Parathyroid adenoma (tissue), 2 donors: ENCODE measurements around the gene CAPN13.

Experiments
- H2AFZ ChIP-seq: fragments of 300-600 bp; sonication (generic); one replicate; pipeline ENCODE4 v1.7.0; 2017; ENCODE audit warnings: antibody characterized with exemption, mild to moderate bottlenecking
- H3K27ac ChIP-seq: fragments of 300-600 bp; sonication (generic); one replicate; pipeline ENCODE4 v1.7.0; 2017
- H3K27me3 ChIP-seq: fragments of 300-600 bp; sonication (generic); one replicate; pipeline ENCODE4 v1.7.0; 2017; ENCODE audit warnings: low read length; ENCODE audit not compliant: control insufficient read depth, insufficient read depth
- H3K36me3 ChIP-seq: fragments of 300-600 bp; sonication (generic); one replicate; pipeline ENCODE4 v1.7.0; 2017; ENCODE audit warnings: low read length; ENCODE audit not compliant: control insufficient read depth, insufficient read depth
- H3K4me1 ChIP-seq: fragments of 300-600 bp; sonication (generic); one replicate; pipeline ENCODE4 v1.7.0; 2017; ENCODE audit warnings: control low read depth
- H3K4me2 ChIP-seq: fragments of 300-600 bp; sonication (generic); one replicate; pipeline ENCODE4 v1.7.0; 2017; ENCODE audit warnings: low read length
- H3K4me3 ChIP-seq: fragments of 300-600 bp; sonication (generic); one replicate; pipeline ENCODE4 v1.7.0; 2017; ENCODE audit warnings: low read depth, low read length
- H3K79me2 ChIP-seq: fragments of 300-600 bp; sonication (generic); one replicate; pipeline ENCODE4 v1.7.0; 2017; ENCODE audit warnings: control low read depth
- H3K9ac ChIP-seq: fragments of 300-600 bp; sonication (generic); one replicate; pipeline ENCODE4 v1.7.0; 2017; ENCODE audit warnings: mild to moderate bottlenecking
- H3K9me3 ChIP-seq: fragments of 300-600 bp; sonication (generic); one replicate; pipeline ENCODE4 v1.7.0; 2017; ENCODE audit warnings: low read length; ENCODE audit not compliant: control insufficient read depth
- TF ChIP-seq, protein P1 (sequence below): fragments of 300-600 bp; sonication (generic); IDR thresholded peaks from one replicate; pipeline ENCODE4 v1.7.0; 2017; ENCODE audit warnings: antibody characterized with exemption, mild to moderate bottlenecking
- donor health status: primary hyperparathyroidism.

Gene CAPN13, protein sequence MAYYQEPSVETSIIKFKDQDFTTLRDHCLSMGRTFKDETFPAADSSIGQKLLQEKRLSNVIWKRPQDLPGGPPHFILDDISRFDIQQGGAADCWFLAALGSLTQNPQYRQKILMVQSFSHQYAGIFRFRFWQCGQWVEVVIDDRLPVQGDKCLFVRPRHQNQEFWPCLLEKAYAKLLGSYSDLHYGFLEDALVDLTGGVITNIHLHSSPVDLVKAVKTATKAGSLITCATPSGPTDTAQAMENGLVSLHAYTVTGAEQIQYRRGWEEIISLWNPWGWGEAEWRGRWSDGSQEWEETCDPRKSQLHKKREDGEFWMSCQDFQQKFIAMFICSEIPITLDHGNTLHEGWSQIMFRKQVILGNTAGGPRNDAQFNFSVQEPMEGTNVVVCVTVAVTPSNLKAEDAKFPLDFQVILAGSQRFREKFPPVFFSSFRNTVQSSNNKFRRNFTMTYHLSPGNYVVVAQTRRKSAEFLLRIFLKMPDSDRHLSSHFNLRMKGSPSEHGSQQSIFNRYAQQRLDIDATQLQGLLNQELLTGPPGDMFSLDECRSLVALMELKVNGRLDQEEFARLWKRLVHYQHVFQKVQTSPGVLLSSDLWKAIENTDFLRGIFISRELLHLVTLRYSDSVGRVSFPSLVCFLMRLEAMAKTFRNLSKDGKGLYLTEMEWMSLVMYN

DNA sequence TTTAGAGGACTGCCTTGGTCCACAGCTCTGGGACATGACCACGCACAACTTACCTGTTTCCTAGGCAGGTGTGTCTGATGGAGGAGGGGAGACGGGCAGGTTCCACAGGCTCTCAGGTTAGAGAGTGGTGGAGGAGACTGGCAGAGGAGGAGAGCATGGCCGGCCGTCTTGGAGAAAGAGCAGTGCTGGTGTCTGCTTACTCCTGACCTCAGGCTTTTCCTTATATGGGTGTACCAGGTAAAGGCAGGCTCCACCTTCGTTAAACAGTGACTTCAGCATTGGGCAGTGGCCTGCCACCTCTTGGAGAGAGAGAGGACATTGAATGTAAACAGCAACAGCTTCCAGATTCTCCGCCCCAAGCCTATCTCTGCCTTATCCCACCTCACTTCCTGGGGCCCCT lies at the start of gene CAPN13:
Gene CAPN13, minus strand, starts transcription at position 198 of the 400 bp plus-strand sequence. CDS start 20,121 bp downstream, outside the sequence.
- H3K79me2 ChIP-seq: no peaks in the 10 kb centered on the region
- no peaks in the 10 kb centered on the region for H3K9me3 ChIP-seq
- H3K9ac ChIP-seq: no peak within 1 kb of the TSS
- TF ChIP-seq, protein P1, sequence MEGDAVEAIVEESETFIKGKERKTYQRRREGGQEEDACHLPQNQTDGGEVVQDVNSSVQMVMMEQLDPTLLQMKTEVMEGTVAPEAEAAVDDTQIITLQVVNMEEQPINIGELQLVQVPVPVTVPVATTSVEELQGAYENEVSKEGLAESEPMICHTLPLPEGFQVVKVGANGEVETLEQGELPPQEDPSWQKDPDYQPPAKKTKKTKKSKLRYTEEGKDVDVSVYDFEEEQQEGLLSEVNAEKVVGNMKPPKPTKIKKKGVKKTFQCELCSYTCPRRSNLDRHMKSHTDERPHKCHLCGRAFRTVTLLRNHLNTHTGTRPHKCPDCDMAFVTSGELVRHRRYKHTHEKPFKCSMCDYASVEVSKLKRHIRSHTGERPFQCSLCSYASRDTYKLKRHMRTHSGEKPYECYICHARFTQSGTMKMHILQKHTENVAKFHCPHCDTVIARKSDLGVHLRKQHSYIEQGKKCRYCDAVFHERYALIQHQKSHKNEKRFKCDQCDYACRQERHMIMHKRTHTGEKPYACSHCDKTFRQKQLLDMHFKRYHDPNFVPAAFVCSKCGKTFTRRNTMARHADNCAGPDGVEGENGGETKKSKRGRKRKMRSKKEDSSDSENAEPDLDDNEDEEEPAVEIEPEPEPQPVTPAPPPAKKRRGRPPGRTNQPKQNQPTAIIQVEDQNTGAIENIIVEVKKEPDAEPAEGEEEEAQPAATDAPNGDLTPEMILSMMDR: no peak
- H3K27ac ChIP-seq: no peak within 1 kb of the TSS
- H3K27me3 ChIP-seq: no peaks in the 10 kb centered on the region
- H3K36me3 ChIP-seq: no peaks in the 10 kb centered on the region
- no peak within 1 kb of the TSS for H3K4me2 ChIP-seq
- peak within 1 kb of the TSS; percentile 31 for H2AFZ ChIP-seq
- H3K4me3 ChIP-seq: no peak within 1 kb of the TSS
- peaks cover 3% of the 10 kb centered on the region for H3K4me1 ChIP-seq

DNA sequence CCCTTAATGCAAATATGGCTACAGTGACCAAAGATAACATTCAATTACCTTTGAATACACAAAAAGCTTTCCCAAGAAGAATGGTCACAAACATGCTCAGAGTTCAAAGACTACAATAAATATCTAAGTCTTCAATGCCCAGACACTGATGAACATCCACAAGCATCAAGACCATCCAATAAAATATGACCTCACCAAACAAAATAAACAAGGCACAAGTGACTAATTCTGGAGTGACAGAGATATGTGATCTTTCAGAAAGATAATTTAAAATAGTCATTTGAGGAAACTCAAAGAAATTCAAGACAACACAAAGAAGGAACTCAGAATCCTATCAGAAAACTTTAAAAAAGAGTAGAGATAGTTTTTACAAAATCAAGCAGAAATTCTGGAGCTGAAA lies 40.6 kb upstream of the CAPN13 start:
- no peak overlapping the region for H3K4me3 ChIP-seq
- H3K4me2 ChIP-seq: no peak overlapping the region
- TF ChIP-seq, protein P1: no peak
- no peaks in the 10 kb centered on the region for H3K36me3 ChIP-seq
- H3K27me3 ChIP-seq: no peaks in the 10 kb centered on the region
- H3K9ac ChIP-seq: no peak overlapping the region
- H3K4me1 ChIP-seq: no peaks in the 10 kb centered on the region
- H3K79me2 ChIP-seq: no peaks in the 10 kb centered on the region
- H2AFZ ChIP-seq: no peak overlapping the region
- H3K9me3 ChIP-seq: no peaks in the 10 kb centered on the region
- H3K27ac ChIP-seq: no peak overlapping the region

DNA sequence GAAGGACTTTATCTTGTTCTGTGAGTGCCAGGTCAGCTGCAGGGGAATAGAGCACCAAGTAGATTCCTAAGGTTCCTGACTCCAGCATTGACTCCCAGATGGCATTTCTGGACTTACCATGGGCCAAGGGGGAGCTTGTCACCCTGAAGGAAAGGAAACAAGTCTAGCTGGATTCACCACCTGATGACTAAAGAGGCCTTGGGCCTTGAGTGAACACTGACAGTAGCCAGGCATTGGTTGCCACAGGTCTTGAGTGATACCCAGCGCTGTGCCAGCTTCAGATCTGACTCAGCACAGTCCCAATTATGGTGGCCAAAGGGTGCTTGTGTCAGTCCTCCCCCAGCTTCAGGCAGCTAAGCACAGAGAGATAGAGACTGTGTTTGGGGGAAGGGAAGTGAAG lies 40.1 kb upstream of the CAPN13 start:
- Histone ChIP-seq H3K4me3 (no peak overlapping the region), H3K4me1 (no peaks in the 10 kb centered on the region), H3K9me3 (no peaks in the 10 kb centered on the region), H3K79me2 (no peaks in the 10 kb centered on the region), H3K27ac (no peak overlapping the region), H3K4me2 (no peak overlapping the region), H3K27me3 (no peaks in the 10 kb centered on the region), H3K9ac (no peak overlapping the region), H3K36me3 (no peaks in the 10 kb centered on the region), H2AFZ (no peak overlapping the region)
- TF ChIP-seq, protein P1: no peak

DNA sequence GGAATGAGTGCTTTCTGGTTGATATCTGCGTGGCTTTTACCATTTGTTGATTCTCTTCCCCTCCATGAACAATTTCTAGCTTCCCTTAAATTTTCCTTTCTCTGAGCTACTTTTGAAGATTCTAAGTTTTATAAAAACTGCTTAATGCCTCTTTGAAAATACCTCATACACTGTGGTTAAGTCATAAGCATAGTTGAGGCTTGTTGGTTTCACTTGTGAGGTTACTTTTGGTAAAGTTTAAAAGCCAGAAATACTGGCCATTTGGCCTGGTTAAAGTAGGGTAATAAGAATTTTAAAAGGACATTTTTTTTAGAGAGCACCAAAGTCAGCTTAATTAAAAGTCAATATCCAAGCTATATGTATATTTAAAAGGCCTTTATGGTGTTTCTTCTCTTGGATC lies 21.3 kb upstream of the CAPN13 start:
- Histone ChIP-seq H3K4me1 (no peaks in the 10 kb centered on the region), H2AFZ (no peak overlapping the region), H3K4me3 (no peak overlapping the region), H3K27ac (no peak overlapping the region), H3K27me3 (no peaks in the 10 kb centered on the region), H3K9ac (no peak overlapping the region), H3K36me3 (no peaks in the 10 kb centered on the region), H3K4me2 (no peak overlapping the region), H3K9me3 (no peaks in the 10 kb centered on the region), H3K79me2 (no peaks in the 10 kb centered on the region)
- TF ChIP-seq, protein P1: no peak
